Thyroid gland (tissue), 4 donors: ENCODE measurements around the gene TMEM120B.

Source experiments
- POLR2A ChIP-seq, 2 donors: fragments of 450-650 bp; IDR thresholded peaks; one replicate each; pipeline ENCODE4 v1.6.1; 2017; ENCODE audit warnings: antibody characterized with exemption in 2 of 2, mild to moderate bottlenecking in 2 of 2, moderate library complexity in 1 of 2
- TF ChIP-seq, protein P1 (sequence below), 6 experiments: fragments of 200-600 bp in 3 of 6; fragments of 450-650 bp in 3 of 6; sonication (generic) in 3 of 6; IDR thresholded peaks; one replicate each; pipeline ENCODE4 v1.5.1; 2016 to 2019; ENCODE audit warnings: antibody characterized with exemption in 6 of 6, mild to moderate bottlenecking in 2 of 6, inconsistent platforms in 1 of 6, moderate library complexity in 1 of 6

DNA sequence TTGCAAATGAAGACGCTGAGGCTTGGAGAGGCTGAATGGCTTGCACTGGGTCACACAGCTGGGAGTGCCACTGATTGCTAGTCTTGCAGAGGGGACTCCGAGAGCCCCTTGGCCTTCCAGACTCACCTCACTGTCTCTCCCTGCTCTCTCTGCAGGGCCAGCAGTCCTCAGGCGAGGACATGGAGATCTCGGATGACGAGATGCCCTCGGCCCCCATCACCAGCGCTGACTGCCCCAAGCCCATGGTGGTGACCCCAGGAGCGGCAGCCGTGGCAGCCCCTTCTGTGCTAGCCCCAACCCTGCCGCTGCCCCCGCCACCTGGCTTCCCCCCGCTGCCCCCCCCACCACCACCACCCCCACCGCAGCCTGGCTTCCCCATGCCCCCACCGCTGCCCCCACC is 101.4 kb downstream of the TMEM120B start:
- TF ChIP-seq, protein P1, sequence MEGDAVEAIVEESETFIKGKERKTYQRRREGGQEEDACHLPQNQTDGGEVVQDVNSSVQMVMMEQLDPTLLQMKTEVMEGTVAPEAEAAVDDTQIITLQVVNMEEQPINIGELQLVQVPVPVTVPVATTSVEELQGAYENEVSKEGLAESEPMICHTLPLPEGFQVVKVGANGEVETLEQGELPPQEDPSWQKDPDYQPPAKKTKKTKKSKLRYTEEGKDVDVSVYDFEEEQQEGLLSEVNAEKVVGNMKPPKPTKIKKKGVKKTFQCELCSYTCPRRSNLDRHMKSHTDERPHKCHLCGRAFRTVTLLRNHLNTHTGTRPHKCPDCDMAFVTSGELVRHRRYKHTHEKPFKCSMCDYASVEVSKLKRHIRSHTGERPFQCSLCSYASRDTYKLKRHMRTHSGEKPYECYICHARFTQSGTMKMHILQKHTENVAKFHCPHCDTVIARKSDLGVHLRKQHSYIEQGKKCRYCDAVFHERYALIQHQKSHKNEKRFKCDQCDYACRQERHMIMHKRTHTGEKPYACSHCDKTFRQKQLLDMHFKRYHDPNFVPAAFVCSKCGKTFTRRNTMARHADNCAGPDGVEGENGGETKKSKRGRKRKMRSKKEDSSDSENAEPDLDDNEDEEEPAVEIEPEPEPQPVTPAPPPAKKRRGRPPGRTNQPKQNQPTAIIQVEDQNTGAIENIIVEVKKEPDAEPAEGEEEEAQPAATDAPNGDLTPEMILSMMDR (IDR thresholded peaks at IDR 0.05): no peak
- no peak for TF ChIP-seq POLR2A (IDR thresholded peaks at IDR 0.05)
